ENCODE results near the gene PCSK6. TPM values are rescaled to one million over a fixed set of nuclear protein-coding genes. Genes with fewer than 3 reads are reported as not detected.

PCSK6 gene
- total RNA-seq, 1 donor from 2014 or later, result 1.8 TPM

- Mint-ChIP-seq H3K27me3 (peaks cover 21% of the 10 kb centered on the region), H3K4me3 (ENCODE audit: low read depth) (no peak overlapping the region), H3K9me3 (ENCODE audit: low read depth) (no peaks in the 10 kb centered on the region), H3K4me1 (ENCODE audit: low read depth) (no peaks in the 10 kb centered on the region), H3K27ac (no peak overlapping the region), H3K36me3 (ENCODE audit: insufficient read depth) (no peaks in the 10 kb centered on the region)
- no peak for DNase-seq (ENCODE audit: low spot score, unreplicated experiment)
- TF ChIP-seq CTCF (IDR thresholded peaks at IDR 0.05; ENCODE audit: unreplicated experiment), result no peak
These were observed 170.7 kb downstream of the PCSK6 start for GRCh38 chr15:101318839-101319238.

DNA sequence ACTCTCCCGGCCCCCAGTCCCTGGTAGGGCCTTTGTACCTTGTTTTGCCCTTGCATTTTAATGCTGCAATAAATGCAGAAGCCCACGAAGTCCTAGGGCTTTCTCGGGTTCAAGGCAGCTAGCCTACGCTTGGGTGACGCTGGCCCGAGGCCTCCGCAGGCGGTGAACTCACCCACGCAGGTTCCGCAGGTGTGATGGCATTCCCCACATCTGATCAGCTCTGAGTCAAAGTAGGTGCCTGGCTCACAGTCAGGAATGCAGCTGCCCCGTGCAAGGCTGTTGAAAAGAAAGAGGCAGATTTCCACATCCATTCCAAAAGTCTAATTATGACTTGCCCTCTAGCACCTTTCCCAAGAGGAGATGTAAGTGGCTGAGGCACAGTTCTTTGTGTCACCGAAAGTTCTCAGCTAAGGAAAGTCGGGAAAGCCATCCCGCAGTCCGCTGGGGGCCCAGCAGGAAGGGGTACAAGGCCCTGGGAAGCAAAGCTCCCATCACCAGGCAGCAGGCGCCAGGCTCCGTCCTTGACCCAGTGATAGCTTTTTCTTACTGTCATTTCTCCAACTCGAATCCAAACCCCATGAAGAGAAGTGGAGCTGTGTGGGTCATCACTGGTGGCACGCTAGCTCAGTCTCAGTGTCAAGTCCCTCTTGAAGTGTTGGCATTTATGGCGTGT, 171.2 kb downstream of the PCSK6 start:
- TF ChIP-seq CTCF (IDR thresholded peaks at IDR 0.05; ENCODE audit: unreplicated experiment), result no peak
- H3K27ac Mint-ChIP-seq, result no peak overlapping the region
- H3K36me3 Mint-ChIP-seq (ENCODE audit: insufficient read depth), result no peaks in the 10 kb centered on the region
- DNase-seq (ENCODE audit: low spot score, unreplicated experiment), result no peak
- H3K4me1 Mint-ChIP-seq (ENCODE audit: low read depth), result no peaks in the 10 kb centered on the region
- peaks cover 23% of the 10 kb centered on the region for H3K27me3 Mint-ChIP-seq
- H3K4me3 Mint-ChIP-seq (ENCODE audit: low read depth), result no peak overlapping the region
- H3K9me3 Mint-ChIP-seq (ENCODE audit: low read depth), result no peaks in the 10 kb centered on the region

- Mint-ChIP-seq H3K27me3 (peaks cover 23% of the 10 kb centered on the region), H3K36me3 (ENCODE audit: insufficient read depth) (no peaks in the 10 kb centered on the region), H3K9me3 (ENCODE audit: low read depth) (no peaks in the 10 kb centered on the region), H3K27ac (no peak overlapping the region), H3K4me3 (ENCODE audit: low read depth) (no peak overlapping the region), H3K4me1 (ENCODE audit: low read depth) (no peaks in the 10 kb centered on the region)
- TF ChIP-seq CTCF (IDR thresholded peaks at IDR 0.05; ENCODE audit: unreplicated experiment), result no peak
- no peak for DNase-seq (ENCODE audit: low spot score, unreplicated experiment)
These were observed 172.1 kb downstream of the PCSK6 start for GRCh38 chr15:101317336-101317872.

DNA sequence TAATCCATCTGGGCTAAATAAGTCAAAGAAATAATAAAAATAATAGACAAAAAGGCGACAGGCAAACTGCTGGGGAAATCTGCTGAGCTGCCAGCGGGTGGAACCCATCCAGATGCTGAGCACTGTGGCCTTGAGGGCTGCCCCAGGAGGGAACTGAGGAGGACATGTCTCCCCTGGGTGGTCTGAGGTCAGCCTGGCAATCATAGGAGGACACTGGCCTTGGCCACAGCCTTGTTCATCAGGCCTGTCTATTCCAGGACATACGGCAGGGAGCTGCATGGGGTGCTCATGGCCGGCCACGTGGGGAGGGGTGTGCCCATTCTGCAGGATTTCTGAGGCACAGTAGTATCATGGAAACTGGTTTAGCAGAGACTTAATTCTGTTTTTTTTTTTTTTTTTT, 173.0 kb downstream of the PCSK6 start:
- H3K4me3 Mint-ChIP-seq (ENCODE audit: low read depth), result no peak overlapping the region
- H3K36me3 Mint-ChIP-seq (ENCODE audit: insufficient read depth), result no peaks in the 10 kb centered on the region
- no peak for DNase-seq (ENCODE audit: low spot score, unreplicated experiment)
- peaks cover 15% of the 10 kb centered on the region for H3K27me3 Mint-ChIP-seq
- H3K27ac Mint-ChIP-seq, result no peak overlapping the region
- no peaks in the 10 kb centered on the region for H3K4me1 Mint-ChIP-seq (ENCODE audit: low read depth)
- no peak for TF ChIP-seq CTCF (IDR thresholded peaks at IDR 0.05; ENCODE audit: unreplicated experiment)
- no peaks in the 10 kb centered on the region for H3K9me3 Mint-ChIP-seq (ENCODE audit: low read depth)

- Mint-ChIP-seq H3K4me1 (ENCODE audit: low read depth) (no peaks in the 10 kb centered on the region), H3K27me3 (peaks cover 10% of the 10 kb centered on the region), H3K36me3 (ENCODE audit: insufficient read depth) (no peaks in the 10 kb centered on the region), H3K27ac (no peak overlapping the region), H3K4me3 (ENCODE audit: low read depth) (no peak overlapping the region), H3K9me3 (ENCODE audit: low read depth) (no peaks in the 10 kb centered on the region)
- no peak for DNase-seq (ENCODE audit: low spot score, unreplicated experiment)
- no peak for TF ChIP-seq CTCF (IDR thresholded peaks at IDR 0.05; ENCODE audit: unreplicated experiment)
These were observed 173.8 kb downstream of the PCSK6 start for GRCh38 chr15:101315736-101316135.

Measured in progenitor cell of endocrine pancreas (in vitro differentiated cells).